NCI-H446 treated with DMSO at 0.1 percent for 48 hours (cell line): ENCODE results near the gene CPTP.

ENCODE experiments used
- DNase-seq: peaks from one replicate; lab custom pipeline; 2025; lab: John Stamatoyannopoulos, UW

CPTP gene

DNA sequence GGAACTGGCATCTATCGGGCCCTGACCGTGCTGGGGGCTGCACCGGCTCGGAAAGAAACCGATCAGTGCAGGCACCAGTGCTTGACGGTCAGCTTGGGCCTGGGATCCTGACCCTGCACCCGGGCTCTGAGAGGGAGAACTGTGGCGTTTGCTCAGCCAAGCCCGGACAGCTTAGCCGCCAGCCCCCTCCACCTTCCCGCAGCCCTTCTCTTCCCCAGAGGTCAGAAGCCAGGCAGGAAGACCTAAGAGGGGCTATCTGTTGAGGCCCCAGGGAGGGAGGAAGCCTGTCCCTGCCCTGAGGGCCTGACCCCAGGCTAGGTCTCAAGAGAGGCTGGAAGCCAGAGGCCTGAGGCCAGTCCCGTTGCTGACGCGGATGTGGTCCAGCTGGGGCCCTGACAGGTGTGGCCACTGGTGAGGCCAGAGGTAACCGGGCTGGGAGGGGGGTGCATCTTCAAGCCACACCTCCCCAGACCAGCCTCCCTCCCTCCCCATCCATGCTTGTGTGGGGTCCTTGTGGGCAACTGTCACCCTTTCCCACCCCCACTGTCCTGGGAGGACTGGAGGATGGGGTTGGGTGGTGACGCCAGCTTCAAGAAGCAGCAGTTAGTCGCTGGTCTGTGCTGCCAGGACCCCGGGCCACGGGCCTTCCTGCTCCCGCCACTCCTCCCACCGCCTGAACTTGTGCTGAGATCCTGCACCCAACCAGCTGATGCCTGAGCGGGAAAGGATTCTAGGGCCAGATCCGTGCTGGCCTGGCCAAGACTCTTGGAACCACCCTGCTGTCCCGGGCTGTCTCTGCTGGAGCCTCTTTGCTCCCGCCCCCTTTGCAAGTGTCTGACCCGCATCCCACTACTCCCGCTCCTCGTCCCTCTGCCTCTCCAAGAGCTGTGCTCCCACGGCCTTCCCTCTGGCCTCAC is 27.2 kb downstream of the CPTP start:
- DNase-seq = no peak

DNA sequence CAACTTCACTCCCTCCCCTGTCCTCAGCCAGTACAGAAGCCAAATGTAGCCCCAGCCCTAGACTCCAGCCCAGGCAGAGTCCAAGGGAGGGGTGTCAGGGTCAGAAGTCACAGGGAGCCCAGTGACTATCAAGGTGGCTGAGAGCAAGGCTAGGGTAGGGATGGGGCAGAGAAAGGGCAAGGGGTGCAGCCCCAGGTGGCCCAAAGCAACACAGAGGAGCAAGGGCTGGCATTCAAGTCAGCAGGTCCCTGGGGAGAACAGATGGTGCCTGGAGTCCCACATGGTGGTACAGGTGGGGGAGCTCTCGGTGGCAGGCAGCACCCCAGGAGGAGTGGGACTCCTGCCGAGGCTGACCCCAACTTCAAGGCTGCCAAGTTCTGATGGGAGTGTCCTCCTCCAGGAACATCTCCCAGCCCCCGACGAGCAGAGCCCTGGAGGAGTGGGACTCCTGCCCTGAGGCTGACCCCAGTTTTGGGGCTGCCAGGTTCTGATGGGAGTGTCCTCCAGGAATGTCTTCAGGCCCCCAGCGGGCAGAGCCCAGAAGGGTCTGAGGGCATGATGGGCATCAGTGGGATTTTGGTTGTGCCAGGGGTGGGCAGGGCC is 28.3 kb downstream of the CPTP start:
- no peak for DNase-seq

DNA sequence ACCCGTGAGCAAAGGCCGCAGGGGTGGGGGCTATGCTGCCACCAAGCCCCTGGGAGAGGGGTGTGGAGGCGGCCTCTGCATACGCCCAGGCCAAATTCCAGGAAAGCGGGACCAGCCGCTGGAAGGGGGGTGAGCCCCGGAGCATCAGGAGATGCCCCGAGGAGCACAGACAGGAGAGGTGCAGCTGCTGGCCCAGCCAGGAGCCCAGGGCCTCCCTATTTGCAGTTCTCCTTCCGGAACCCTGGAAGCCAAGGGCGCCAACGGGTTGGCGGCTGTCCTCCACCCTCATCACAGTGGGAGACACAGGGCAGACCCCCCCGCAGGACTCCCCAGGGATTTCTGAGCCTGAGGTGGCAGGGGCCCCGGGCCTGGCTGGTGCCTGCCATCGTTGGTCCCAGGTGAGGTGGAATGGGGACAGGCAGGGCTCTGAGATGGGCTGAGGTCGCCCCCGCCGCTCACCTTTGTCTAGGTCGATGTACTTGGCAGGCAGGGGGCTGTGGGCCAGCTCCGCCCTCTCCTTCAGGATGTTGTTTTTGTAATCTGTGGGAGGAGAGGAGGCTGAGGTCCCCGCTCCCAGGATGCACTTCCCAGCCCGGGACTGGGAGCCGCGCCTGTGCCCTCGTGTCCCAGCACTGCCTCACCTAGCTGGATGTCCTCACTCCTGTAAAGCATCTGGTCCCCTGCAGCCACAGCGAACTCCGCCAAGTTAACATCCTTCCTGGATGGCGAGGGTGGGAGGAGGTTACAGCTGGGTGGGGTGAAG is 29.0 kb downstream of the CPTP start:
- no peak for DNase-seq

DNA sequence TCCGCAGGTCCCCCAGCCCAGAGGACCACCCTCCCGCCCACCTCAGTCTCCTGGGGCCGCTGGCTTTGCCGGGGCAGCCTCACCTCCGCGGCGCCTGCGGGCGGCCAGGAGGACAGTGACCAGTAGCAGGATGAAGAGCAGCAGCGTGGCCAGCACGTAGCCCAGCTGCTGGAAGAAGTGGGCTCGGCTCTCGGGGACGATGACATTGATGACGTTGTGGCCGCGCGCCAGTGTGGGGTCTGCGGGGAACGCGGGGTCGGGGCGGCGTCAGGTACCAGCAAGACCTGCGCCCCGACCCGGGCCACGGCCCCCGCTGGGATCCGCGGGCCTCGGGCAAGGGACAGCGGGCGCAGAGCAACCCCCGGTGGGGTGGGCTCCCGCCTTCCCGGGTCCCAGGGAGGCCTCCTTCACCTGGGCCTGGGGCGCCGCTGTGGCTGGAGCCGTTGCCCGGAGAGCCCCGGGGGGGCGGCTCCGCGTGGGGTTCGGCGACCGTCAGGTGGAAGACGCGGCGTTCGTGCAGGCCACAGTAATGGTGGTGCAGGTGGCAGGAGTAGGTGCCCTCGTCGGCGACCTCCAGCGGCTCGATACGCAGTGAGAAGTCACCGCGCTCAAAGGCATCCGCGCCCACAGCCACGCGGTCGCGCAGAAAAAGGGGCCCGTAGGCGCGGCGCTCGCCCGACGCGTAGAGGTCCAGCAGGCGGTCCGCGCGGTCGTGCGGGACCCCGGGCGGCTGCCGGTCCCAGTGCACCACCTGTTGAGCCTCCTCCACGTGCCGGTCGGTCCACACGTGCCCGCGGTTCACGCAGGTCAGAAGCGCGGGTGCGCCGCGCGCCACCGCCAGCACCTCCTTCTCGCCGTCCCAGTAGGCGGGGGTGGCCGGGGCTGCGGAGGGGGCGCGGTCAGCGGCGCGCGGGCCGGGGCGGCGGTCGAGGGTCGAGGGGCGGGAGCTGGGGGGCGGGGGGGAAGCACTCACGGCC is 30.0 kb downstream of the CPTP start:
- DNase-seq = no peak

DNA sequence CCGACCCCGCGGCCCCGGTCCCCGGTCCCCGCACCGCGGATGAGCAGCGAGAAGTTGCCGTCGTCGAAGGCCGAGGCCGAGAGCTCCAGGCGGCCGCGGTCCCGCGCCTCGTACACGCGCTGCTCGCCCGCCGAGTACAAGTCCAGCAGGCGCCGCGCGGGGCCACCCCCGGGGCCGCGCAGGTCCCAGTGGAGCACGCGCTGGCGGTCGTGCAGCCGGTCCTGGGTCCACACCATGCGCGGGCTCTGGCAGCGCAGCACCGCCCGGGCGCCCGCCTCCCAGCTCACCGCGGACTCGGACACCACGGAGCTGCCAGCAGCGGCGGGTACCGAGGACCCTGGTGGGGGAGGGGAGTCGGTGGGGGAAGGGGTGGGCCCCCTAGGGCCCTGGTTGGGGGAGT is 30.8 kb downstream of the CPTP start:
- no peak for DNase-seq

DNA sequence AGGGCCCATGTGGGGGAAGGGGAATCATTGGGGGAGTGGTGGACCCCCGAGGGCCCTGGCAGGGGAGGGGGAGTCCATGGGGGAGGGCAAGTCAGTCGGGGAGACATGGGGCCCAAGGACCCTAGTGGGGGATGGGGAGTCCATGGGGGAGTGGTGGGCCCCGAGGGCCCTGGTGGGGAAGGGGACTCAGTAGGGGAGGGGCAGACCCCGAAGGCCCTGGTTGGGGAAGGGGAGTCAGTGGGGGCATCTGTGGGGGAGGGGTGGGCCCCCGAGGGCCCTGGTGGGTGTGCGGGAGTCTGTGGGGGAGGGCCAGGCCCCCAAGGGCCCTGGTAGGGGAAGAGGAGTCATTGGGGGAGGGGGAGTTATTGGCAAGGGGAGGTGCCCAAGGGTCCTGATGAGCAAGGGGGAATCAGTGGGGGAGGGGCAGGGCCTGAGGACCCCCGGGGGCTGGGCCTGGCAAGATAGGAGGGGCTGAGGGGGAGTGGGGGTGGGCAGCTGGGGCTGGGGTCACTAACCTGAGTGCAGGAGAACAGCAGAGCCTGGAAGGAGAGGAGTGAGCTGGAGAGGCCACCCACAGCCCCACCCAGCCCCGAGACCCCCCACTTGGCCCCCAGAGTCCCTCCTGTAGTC is 31.7 kb downstream of the CPTP start:
- no peak for DNase-seq

DNA sequence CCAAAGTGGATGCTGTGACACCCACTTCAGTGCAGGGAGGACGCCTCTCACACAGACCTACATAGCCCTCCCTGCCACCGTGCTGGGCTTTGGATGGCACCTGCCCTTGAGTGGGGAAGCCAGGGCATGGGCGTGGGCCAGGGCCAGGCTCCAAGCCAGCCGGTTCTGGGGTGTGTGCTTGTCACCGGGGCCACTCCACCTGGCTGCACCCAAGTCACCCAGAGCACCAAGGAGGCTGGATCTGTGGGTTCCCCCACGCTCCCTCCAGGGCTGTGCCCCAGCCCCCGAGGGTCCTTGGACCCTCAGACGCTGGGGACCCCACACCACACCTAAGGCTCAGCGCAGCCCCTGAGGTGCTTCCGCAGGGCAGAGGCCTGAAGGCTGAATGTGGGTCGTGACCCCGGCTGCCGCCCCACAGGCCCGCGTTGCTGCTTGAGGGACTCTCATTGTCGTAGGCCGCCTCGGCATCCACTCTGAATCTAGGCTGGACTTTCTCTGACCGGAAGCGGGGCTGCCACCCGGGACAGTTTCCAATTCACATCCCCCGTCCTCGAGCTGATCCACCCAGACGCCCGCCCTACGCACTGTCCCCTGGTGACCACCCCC is 32.3 kb downstream of the CPTP start:
- no peak for DNase-seq

DNA sequence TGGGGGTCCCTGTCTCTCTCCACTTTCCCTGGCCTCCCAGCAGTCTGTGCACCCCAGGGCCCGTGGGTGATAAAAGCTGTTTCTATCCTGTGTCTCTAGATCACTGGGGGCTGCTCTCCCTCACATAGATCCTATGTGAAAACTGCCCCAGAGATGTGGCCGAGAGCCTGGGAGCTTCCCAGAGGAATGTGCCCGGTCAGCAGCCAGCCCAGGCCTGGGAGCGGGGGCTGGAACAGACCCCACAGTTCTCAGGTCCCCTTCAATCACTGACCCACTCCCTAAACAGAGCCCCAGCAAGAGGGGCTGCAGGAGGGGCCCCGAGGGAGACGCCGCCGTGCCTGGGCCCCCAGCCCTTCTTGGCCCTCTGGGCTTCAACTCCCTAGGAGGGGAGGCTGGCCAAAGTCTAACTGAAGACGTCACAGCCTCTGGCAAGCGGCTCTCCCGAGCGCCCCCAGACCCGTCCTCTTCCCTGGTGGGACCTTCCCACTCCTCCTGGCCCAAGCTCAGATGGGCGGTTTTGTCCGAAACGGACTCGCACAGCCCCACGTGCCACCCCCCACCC is 33.4 kb downstream of the CPTP start:
- no peak for DNase-seq

DNA sequence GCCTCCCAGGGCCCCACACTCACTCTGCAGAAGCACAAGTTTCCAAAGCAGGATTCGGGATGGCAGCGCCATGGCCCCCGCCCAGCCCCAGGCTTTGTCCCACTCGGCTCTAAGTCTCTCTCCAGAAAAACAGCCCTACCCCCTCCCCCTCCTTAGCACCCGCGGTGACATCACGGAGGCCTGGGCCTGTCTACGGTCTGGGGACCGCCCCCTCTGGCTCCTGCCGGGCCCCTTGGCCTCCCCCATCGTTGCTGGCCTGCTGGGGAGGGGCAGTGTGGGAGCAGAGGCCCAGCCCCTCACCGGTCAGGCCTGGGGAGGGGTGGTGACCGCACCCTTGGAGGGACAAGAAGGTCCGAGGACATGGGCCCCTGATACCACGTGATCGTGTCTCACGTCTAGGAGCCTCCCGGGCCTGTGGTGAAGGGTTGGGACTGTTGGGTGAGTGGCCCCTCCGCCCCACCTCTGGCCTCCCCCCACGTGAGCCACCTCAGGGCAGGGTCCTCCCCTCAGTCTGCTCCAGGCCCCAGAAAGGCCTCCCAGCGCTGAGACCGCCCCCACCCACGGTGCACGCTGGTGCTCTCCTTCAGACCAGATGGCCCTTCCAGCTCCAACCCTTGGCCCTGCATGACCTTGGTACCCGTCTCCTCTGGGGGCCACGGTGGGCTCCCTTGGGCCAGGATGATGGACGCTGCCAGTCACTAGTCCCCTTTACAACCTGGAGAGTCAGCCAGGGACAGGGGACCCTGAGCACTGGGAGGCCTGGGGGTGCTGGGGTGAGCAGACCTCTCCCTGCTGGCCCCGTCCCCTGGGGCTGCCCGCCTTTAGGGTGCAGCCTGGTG is 34.0 kb downstream of the CPTP start, which contains the start of gene MXRA8:
TSS of gene MXRA8 (minus strand) at position 123 of the 839 bp plus-strand sequence. CDS start at position 72, 51 bp downstream.
- no peak for DNase-seq

DNA sequence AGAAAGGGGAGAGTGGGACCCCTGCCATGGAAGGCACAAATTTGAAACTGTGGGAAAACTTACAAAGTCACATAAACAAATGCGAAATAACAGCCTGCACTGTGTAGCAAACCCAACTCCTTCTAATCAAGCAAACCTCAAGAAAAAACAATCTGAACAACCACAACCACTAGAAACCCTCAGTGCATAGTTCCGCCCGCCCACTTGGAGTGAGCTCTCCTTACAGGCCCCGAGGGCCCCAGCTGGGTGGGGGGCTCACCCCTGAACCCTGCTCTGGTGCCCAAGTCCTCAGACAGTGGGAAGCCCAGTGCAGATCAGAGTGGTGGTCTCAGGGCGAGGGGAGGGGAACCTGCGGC is 34.7 kb downstream of the CPTP start:
- DNase-seq = no peak

DNA sequence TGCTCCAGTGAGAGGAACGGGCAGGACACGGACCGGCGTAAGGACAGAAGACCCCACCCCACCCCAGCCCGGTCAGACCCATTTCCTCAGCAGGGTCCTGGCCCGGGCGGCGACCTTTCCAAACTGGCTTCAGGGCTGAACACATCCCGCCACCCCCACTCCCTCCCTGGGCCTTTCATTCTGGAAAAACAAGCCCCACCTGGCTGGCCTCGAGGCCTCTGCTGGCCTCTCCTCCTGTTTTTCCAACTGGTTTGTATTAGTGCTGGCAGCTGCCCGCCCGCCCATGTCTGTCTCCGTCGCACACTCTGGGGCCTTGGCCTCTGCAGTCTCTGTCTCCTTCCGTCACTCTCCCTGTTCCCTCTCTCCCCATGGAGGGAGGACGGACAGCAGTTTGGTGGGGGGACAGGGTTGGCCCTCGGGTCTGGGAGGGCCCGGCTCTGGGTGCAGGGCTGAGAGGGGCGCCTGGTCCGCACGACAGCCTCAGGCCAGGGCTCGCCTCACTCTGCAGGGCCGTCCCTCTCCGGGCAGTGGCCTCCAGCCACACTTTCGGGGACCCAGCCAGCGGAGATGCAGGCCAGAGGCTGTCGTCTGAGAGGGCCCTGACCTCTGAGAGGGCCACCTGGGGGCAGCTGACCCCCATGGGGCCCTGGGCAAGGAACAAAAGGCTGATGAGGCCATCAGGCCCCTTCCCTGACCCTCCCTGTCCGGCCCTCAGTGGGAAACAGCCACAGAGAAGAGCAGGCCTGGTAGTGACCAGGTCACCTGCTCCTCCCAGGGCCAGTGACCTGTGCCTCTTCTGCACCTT is 35.3 kb downstream of the CPTP start:
- no peak for DNase-seq

DNA sequence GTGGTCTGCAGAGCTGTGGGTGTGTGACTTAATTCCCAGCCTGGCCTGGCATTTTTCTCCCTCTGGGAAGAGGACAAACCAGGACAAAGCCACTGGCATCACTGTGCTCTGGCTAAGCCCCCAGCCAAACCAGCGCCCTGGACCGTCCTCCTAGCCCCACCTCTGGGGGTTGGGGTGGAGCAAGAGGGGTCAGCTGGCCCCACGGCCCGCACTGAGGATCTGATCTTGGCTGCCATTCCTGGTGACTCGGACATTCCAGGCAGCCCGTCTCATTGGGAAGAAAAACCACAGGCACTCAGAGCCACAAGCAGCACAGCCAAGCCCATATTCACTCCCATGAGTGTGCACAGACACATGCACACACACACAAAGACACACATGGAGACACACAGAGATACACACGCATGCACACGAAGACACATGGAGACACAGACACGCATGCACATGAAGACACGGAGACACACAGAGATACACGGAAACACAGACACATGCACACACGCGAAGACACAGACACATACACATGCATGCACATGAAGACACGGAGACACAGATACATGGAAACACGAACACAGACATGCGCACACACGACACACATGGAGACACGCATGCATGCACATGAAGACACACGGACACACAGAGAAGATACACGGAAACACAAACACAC is 36.0 kb downstream of the CPTP start:
- DNase-seq = no peak

DNA sequence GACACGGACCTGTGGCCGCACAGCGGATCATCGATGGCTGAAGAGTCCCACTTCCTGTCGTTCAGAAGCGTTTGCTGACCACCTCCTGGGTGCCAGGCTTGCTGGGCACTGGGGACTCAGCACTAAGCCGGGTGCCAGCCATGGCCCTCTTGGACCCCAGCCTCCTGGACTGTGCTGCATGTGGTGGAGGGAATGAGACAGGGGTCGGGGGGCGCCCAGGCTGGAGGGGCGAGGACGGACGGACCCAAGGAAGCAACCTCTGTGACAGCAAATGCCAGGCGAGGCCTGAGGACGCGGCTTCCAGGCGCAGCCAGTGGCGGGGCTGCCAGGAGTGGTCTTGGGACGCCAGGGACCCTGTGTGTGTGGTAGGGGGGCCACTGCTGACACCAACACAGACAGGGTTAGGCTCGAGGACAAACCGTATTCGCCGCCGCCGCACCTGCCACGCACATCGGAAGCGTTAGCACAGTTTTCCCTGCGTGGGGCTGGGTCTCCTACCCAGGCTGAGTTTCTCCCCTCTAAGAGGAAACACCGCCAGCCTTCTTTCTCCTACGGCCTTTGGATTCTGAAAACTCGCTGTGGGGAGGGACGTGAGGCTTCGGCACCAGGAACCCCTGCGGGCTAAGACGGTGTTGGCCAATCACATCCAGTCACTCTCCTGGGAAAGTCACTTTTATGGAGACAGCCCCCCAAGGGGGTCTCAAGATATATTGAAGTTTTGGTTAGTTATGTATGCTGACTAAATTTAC is 36.8 kb downstream of the CPTP start:
- no peak for DNase-seq

DNA sequence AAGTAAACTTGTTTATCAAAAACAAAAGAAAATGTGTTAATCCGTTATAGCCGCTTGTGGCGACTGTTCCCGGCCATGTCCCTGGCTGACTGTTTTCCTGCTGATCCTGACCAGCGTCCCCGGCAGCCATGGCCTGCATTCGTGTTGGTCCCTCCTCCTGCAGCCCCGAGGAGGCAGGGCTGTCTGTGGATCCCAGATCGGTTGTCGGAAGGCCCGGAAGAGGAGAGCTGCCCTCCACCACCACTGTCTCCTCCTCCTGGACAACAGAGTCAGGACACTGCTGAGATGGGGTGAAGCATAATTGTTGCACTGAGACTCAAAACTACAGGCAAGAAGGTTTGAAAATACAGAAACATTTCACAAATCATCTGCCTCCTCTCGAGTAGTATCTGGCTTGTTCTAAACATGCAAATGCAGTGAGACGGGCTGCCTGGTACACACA is 37.4 kb downstream of the CPTP start:
- DNase-seq = no peak

DNA sequence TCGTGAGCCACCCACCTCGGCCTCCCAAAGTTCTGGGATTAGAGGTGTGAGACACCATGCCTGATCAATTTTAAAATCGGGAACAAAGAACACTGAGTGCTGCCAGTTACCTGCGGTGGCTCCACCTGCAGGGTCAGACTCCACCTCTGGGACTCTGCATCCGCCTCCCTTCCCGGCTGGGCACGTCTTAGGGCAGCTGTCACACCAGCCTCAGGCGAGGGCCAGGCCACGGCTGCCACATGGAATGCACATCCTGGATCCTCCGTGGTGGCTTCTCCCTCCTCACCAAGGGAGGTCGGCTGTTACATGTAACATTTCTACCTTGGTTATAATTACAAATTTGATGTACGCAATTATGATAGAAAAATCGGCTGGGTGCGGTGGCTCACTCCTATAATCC is 39.7 kb downstream of the CPTP start:
- no peak for DNase-seq

DNA sequence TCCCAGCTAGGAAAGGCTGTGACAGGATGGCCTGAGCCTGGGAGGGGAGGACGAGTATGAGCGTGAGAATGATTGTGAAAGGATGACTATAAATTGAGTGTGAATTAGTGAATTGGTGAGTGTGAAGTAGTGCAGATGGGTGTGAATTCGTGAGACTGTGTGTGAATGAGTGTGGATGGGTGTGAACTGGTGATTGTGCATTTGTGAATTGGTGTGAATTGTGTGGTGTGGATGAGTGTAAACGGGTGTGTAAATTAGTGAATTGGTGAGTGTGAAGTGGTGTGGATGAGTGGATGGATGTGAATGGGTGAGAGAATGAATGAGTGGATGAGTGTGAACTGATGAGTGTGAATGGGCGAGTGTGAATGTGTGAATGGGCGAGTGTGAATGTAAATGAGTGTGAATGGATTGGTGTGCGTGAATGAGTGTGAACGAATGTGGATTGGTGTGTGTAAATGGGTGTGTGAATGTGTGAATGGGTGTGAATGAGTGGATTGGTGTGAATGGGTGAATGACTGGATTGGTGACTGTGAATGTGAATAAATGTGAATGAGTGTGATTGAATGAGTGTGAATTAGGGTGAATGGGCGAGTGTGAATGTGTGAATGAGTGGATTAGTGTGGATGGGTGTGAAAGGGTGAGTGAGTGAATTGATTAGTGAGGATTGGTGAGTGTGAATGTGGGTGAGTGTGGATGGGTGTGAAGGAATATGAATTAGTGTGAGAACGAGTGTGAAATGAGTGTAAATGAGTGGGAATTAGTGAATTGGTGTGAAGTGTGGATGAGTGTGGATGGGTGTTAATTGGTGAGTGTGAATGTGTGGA is 41.5 kb downstream of the CPTP start:
- DNase-seq = no peak
